HG02571 (cell line): ENCODE data around the gene OLR1.
"Not testable (repeated sequence)": the region's sequence is repeated elsewhere in the genome, so short reads cannot be mapped to it uniquely, and the experiment has no call there.

Experiments
- ATAC-seq: cut with Tn5 transposase; IDR thresholded peaks from one replicate; pipeline ENCODE4 v1.9.1; 2021; ENCODE audit warnings: mild to moderate bottlenecking, moderate library complexity; ENCODE audit not compliant: unreplicated experiment

The OLR1 gene

DNA sequence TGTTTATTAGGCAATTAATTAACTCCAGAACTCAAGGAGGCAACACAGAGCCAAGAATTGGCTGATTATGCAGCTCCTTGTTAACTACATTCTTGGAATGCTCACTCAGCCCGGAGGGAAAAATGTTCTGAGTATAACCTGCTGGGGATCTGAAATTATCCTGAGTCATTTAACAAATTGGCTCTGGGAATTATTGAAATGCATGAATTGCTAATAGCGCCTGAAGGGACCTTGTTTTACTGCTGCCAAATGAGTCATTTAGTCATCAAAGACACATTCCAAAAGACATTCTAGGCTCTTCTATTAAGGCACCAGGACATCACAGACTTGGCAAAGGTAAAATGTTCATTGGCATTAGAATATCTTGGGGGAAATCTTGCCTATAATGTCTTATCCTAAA, 19.9 kb upstream of the OLR1 start:
- ATAC-seq, result no peak

DNA sequence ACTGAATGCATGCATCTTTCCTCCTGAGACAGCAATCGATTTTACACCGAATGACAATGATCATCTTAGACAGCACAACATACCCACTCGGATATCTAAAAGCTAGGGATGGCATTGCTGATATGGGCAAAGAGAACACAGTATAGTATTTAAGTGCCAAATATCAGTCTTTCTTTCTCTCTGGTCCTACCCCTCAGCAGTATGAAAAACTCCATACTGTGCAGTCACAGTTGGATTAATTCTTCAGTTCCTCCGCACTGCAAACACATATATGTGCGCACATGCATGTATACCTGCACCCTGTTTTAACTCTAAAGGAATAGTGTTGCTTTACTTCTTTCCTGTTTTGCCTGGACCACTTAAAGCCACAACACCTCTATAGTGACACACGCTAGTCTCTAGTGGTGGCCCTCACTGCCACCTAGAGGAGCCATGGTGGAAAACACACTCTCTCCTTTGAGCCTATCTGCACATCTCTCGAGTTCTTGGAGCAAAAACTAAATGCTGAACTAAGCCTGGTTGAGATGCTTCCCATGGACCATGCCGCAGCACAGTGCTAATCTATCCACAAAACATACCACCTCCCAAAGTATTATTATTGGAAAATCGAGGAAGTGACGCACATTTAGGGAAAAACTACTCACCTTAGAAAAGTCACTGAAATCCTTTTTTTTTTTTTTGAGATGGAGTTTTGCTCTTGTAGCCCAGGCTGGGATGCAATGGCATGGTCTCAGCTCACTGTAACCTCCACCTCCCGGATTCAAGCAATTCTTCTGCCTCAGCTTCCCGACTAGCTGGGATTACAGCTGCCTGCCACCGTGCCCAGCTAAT, 18.8 kb upstream of the OLR1 start:
- peak; percentile 86 for ATAC-seq

DNA sequence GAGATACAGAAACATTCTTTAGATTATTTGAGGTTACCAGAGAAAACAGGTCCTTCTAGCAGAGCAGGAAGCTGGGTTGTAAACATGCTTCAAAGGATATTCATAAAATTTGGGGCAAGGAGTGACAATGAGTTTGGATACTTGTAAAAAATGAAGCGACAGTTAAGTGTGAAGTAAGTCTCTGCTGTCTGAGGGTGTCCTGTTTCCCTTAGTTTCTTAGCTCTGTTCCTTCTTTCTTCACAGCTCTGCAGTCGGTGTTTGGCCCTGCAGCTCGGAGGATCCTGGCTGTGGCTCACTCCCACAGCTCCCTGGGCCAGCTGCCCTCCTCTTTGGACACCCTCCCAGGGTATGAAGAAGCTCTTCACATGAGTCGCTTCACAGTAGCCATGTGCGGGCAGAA, 17.7 kb upstream of the OLR1 start:
- ATAC-seq, result no peak

DNA sequence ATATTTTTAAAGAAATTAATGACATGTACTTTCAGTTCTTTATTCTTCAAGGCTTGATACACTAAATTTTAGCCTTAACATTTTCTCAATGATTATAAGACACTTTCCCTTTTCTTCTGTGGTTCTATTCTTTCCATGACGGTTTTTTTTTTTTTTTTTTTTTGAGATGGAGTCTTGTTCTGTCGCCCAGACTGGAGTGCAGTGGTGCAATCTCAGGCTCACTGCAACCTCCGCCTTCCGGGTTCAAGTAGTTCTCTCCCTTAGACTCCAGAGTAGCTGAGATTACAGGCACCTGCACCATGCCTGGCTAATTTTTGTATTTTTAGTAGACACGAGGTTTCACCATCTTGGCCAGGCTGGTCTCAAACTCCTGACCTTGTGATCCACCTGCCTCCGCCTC, 15.0 kb upstream of the OLR1 start:
- ATAC-seq, result not testable (repeated sequence)

DNA sequence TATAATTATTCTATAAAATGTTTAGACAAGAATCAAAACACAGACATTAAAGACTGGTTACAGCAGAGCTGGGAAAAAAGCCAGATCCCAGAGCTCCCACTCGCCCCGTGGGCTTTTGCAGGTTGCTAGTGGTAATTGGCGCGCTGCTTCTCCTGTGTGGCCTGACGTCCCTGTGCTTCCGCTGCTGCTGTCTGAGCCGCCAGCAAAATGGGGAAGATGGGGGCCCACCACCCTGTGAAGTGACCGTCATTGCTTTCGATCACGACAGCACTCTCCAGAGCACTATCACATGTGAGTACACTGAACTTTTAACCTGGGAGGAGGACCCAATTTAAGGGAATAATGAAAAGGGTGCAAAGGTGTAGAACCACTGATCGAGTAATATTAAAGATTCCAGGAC, 14.4 kb upstream of the OLR1 start:
- ATAC-seq, result no peak

DNA sequence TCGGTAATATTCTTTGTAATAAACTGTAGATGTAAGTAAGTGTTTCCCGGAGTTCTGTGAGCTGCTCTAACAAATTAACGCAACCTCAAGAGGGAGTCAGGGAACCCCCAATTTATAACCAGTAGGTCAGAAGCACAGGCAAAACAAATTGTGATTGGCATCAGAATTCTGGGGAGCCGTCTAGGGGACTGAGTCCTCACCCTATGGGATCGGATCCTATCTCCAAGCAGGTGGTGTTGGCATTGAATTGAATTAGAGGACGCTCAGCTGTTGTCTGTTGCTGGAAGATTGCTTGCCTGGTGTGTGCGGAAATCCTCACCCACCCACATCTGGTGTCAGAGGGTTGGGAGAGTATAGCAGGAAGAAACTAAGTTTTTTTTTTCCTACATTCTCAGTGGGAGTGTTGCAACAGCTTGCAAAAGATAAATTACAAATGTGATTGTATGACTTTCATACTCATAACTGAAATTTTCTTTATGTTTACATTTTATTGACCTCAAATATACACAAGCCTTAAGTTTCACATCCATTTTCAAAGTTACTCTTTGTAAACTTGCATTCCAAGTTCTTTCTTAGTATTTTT, 12.4 kb upstream of the OLR1 start:
- ATAC-seq, result no peak

DNA sequence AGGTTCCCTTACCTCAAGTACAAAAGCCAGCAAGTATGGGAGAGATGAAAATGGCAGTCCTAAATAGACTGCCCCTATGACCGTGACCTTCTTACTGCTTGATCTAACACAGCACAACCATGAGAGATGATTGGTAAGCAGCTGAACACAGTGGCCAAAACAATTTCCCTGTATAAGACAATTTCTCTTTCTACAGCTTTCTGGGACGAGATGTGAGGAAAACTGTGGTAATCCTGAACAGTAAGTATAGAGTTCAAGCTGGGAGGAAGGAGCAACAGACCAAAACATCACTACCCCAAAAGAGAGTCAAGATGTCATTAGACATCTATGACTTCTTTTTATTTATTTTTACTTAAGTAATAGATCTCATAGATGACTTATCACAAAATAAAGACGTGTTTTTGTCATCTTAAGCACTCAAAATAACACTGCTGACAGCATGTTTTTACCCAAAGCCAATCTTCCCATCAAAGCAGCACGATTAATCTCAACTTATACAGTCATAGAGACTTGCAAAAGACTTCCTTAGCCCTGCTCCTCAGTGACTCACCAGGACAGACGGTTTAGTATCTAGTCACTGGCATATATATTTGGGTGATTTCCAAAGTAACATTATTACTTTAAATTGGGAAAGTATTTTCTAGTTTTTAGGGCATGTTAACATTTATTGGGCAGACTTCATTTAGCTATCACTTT, 10.6 kb upstream of the OLR1 start:
- no peak for ATAC-seq

DNA sequence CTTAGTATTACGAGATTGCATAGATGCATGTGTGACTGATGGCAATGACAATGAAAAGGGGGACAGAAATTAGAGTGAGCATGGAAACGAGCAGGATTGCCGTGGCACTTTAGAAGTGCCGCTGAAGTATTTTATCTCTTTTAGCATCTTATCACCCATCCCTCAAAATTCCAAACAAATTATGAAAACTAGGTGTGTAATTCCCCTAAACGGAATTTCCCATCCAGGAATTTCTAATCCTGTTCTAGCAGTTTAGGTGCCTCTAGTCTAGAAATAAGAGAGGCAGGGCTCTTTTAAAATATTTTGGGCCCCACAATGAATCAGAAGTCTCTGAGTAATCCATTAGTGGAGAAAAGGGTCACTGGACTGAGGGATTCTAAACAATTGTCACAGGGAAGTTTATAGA, 7.8 kb upstream of the OLR1 start:
- no peak for ATAC-seq

DNA sequence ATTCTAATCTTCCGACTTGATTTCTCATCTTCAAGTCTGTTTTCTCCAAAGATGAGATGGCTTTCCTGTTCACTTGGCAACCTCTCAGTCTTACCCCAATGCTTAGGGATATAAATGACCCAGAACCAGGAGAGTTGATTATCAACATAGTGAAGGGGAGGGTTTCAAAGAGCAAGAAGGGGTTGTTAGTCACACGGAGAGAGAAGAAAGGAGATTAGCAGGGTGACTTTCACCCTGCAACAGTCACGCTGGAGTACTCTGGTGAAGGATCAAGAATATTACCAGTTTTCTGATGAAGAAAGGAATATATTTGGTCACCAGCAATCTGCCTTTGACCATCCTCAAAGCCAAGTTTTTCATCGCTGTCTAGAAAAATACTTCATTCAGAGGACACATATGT, 6.9 kb upstream of the OLR1 start, which contains the start of gene TMEM52B:
Gene TMEM52B, plus strand, starts transcription at position 212 of the 400 bp plus-strand sequence. CDS start 543 bp downstream, outside the sequence.
- no peak for ATAC-seq

DNA sequence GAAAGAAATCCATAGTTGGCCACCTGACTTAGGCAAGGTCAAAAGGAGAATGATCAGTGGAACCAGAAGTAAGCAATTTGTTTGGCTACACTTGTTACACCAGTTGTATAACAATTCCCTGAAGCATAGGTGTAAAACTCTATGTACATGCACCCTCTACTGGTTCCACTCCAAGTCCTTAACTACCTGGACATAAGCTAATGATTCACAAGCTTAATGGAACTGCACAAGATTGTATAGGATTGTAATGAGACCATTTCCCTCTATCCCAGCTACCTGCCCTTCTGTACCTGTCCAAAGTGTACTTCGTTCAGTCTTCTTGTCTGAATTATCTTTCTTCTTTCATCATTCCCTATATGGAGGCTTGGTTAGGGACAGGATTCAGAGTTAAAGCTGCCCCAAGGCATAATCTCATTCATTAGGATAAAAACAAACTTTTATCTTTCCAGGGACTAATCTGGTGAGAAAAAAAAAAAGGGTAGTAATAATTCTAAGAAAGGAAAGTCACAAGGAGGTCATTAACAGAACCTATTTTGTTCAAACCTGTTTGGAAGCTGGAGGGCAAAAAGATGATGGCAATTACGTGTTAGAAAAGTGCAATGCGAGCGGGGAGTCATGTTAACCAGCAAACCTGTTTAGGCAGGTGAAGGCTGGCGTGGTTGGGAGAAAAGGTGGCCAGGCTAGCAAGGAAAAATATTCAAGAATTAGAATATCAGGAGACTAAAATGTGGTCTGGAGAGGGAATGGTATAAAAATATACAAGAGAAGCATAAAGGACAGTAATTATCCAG, 4.1 kb upstream of the OLR1 start:
- ATAC-seq, result no peak

DNA sequence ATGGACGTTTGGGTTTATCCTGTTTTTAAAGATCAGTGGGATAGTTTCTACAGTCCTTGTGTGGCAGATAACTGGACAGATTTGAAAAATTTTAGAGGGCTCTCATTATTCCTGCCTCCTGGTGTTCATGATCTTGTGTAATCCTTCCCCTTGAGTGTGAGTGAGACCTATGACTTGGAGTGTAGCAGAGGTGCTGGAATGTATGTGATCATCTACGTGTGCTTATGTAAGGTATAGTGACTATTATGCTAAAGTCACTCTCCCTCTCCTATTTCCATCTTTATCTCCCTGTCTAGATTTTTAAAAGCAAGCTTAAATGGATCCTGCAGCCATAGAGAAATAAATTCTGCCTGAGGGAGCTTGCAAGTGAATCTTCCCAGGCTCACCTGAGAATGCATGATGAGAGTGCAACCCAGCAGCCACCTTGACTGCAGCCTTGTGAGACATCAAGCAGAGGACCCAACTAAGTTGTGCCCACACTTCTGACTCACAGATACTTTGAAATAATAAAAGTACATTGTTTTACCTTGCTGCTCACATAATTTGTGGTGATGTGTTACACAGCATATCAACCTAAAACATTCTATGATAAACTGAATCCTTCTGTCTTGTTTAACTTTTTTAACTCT, 3.2 kb upstream of the OLR1 start:
- no peak for ATAC-seq

DNA sequence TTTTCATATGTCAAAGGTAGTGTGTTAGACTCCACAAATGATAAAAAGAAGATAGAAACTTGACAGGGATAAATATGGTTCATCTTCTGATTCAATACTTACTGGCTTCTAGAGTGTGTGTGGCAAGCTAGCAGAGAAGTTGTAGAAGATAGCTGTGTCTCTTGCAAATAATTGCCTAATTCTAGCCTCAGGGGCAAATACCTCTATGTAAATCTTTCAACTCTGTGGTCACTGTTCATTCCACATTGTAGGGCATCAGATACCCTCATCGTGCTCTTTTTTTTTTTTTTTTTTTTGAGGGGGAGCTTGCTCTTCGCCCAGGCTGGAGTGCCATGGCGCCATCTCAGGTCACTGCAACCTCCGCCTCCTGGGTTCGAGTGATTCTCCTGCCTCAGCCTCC, 1.7 kb downstream of the OLR1 start:
- ATAC-seq, result no peak

DNA sequence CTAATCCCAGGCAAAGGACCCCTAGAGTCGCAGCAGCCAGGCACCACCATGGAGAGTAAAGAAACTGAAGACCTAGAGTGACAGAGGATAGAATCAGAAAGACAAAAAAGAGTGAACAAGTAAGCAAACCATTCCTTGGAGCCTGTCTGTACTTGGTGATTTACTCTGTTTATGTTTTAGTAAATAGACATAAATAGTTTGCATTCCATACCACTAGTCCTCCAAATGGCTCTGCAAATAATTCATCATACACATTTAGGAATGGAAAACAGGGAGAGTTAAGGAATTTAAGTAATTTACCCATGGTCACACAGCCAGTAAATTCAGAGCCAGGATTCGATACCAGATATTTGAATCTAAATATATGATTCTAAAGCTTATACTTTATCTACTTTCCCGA, 2.8 kb downstream of the OLR1 start:
- no peak for ATAC-seq

DNA sequence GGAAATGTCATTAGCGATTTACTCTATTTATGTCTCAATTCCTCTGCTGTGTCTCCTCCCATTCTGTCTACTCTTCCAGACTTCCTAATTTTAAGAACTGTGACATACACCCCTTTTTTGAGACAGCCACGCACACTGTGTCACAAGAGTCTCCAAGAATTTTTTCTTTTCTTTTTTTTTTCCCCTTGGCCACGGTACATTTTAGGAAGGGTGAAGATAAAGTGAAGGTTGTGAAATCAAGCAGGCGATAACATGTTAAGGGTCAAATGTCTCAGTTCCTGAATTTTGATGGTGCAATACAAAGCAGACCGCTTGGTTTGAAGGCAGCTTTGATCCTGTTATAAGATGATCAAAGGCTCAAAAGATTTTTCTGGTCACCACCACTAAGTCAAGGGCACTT, 4.3 kb downstream of the OLR1 start:
- no peak for ATAC-seq

DNA sequence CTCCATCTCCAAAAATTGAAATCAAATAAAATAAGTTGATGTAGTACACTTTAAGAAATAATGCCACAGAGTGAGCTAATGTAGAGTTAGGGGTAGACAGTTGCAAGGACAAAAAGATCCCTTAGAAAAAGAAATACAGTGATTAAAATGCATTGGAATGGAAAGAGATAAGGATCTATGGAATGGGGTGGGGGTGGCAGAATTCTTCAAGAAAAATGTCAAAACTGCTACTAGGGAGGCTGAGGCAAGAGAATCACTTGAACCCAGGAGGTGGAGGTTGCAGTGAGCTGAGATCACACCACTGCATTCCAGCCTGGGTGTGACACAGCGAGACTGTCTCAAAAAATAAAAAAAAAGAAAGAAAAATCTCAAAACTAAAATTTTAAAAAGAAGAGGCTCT, 6.5 kb downstream of the OLR1 start:
- no peak for ATAC-seq

DNA sequence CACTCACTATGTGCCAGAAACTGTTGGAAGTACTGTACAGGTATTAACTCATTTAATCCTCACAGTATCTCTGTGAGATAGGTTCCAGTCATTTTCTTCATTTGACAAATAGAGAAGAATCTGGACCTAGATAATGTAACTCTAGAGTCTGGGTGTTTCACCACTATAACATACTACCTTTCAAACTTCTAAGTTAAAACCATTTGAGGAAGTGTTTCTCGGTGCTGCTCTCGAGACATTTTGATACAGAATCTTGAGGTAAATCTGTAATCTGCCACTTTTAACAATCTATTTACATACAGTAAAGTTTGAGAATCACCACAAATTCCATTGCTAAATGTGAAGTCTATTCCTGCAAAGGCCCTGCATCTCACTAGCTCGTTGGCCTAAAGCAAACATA, 8.8 kb downstream of the OLR1 start:
- ATAC-seq, result no peak

DNA sequence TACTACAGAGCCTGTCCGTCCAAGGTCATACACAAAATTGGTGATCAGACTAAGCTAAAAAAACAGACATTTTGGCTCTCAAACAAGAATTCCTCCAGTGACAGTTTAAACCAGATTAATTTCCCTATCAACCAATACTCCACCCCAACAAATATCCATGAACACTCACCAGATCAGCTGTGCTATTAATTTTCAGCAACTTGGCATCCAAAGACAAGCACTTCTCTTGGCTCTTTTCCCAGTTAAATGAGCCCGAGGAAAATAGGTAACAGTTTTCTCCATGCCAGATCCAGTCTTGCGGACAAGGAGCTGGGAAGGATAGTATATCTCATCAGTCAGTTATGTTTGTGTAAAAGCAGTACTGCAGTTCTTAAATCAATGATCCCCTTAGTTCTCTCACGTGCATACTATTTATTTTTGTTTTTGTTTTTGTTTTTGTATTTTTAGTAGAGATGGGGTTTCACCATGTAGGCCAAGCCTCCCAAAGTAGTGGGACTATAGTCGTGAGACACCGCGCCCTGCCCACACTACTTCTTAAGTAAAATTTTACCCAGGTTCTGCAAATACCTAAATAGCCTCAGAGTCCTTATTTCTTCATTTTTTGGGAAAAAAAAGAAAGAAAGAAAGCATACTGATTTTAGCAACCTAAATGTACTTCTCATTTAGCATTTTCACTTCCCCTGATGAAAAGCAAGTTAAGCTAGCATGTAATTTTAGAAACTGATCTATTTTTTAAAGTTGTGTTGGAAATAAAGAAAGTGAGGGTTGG, 11.1 kb downstream of the OLR1 start:
- ATAC-seq, result no peak

DNA sequence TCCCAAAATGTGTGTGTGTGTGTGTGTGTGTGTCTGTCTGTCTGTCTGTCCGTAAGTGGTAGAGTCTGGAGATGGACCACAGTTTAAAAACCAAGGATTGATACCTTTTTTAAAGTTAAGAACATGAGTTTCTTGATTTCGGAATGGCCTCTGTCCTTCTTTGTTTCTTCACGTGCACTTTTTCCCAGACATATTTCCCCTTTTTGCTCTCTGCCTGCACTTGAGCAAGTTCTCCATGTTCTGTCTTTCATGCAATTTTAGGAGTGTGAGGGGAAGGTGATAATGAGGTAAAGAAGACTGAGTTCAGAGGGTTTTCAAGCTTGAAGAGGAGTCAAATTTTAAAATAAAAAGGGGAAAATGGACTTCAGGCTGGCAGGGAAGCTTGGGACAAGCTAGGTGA, 12.7 kb downstream of the OLR1 start:
- ATAC-seq, result no peak

DNA sequence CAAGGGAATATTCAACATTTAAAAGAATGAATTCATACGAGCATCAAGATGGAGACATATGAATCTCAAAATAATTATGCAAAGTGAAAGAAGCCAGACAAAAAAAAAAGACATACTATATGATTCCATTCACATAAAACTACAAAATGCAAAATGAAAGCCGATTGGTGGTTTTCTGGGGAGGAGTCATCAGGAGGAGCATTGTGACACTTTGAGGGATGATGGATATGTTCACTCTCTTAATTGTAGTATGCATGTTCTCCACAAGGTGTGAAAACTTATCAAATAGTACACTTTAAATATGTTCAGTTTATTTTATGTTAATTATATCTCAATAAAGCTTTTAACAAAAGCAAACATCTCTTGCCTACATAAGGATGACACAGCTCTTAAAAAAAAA, 13.5 kb downstream of the OLR1 start:
- ATAC-seq, result no peak

DNA sequence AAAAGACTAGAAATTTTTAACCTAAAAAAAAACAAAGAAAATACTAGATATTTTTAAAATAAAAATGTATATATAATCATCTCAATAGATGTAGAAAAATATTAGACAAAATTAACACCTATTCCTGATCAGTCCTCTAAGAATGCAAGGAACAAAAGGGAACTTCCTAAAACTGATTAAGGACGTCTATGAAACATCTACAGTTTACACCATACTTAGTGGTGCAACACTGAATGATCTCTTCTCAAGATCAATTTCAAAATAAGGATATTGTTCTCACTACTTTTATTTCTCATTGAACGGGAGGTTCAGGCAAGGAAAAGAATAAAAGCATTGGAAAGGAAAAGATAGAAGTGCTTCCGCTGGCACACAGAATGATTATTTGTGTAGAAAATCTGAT, 16.0 kb downstream of the OLR1 start:
- no peak for ATAC-seq
